ENCODE measurements around the gene DIS3L2.

DNA sequence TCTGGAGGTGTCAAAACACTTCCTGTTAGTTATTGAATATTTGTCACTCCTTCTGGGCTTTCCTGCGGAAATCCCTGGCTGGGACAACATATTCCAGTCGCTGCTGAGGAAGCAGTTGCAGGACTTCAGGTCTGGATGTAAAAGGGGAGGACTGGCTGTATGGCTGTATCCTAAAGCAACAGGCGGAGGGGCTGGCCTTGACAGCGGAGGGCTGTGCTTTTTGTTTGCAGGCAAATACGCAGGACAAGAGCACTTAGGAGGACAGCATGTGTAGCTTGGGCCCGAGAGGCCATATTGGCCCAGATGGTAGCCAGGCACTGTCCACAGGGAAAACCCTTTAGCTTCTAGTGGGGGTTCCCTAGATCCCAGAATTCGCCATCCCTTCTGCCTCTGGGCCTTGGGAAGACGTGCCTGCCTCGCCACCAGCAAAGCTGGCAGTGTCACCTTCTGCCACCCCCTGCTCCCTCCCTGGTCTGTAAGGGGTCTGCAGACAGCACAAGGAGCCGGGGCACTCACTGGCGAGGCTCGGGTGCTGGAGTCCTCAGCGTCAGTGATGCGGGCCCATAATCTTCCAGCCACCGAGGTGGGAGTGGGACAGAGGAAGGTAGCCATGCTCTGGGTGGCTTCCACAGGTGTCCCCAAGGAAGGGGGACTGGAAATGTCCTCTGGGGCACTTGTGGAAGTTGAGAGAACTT lies 42.0 kb upstream of the DIS3L2 start:
- TF ChIP-seq ZNF70 (CRISPR knock-in tag; IDR thresholded peaks at IDR 0.05), result no peak
- TF ChIP-seq ZNF8 (CRISPR knock-in tag; IDR thresholded peaks at IDR 0.05), result no peak
- TF ChIP-seq, protein P1, sequence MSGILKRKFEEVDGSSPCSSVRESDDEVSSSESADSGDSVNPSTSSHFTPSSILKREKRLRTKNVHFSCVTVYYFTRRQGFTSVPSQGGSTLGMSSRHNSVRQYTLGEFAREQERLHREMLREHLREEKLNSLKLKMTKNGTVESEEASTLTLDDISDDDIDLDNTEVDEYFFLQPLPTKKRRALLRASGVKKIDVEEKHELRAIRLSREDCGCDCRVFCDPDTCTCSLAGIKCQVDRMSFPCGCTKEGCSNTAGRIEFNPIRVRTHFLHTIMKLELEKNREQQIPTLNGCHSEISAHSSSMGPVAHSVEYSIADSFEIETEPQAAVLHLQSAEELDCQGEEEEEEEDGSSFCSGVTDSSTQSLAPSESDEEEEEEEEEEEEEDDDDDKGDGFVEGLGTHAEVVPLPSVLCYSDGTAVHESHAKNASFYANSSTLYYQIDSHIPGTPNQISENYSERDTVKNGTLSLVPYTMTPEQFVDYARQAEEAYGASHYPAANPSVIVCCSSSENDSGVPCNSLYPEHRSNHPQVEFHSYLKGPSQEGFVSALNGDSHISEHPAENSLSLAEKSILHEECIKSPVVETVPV (CRISPR knock-in tag; IDR thresholded peaks at IDR 0.05), result no peak
- no peak for TF ChIP-seq ESRRG (CRISPR knock-in tag; IDR thresholded peaks at IDR 0.05)
- no peak for TF ChIP-seq ZFP30 (CRISPR knock-in tag; IDR thresholded peaks at IDR 0.05)
- TF ChIP-seq, protein P2, sequence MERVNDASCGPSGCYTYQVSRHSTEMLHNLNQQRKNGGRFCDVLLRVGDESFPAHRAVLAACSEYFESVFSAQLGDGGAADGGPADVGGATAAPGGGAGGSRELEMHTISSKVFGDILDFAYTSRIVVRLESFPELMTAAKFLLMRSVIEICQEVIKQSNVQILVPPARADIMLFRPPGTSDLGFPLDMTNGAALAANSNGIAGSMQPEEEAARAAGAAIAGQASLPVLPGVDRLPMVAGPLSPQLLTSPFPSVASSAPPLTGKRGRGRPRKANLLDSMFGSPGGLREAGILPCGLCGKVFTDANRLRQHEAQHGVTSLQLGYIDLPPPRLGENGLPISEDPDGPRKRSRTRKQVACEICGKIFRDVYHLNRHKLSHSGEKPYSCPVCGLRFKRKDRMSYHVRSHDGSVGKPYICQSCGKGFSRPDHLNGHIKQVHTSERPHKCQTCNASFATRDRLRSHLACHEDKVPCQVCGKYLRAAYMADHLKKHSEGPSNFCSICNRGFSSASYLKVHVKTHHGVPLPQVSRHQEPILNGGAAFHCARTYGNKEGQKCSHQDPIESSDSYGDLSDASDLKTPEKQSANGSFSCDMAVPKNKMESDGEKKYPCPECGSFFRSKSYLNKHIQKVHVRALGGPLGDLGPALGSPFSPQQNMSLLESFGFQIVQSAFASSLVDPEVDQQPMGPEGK (CRISPR knock-in tag; IDR thresholded peaks at IDR 0.05; ENCODE audit: borderline replicate concordance), result no peak
- TF ChIP-seq PPARA (CRISPR knock-in tag; IDR thresholded peaks at IDR 0.05; ENCODE audit: borderline replicate concordance), result no peak

All from SK-N-SH treated with all-trans-retinoic acid at 6 μM for 48 hours (cell line).